Heart left ventricle (tissue), 16 donors: ENCODE results near the gene TDRD9. TPM values are rescaled to one million over a fixed set of nuclear protein-coding genes. Genes with fewer than 3 reads are reported as not detected.

Experiments used
- ATAC-seq, 4 donors: fragments of 200-7000 bp; cut with Tn5 transposase; one replicate each; pipeline ENCODE4 v1.9.1; 2020 to 2022; ENCODE audit warnings: moderate library complexity in 4 of 4, mild to moderate bottlenecking in 3 of 4, moderate number of reproducible peaks in 1 of 4
- DNase-seq, 5 donors: peaks; one replicate each; pipeline ENCODE4 v3.0.0-alpha.2; 2020
- H3K27ac ChIP-seq, 12 donors: fragments of 200-600 bp; sonication (generic) in 4 of 12; one replicate each; pipeline versions ENCODE4 v1.5.0 to v1.8.0; 2016 to 2022; ENCODE audit warnings: mild to moderate bottlenecking in 2 of 12
- H3K27me3 ChIP-seq, 9 donors: fragments of 200-600 bp; sonication (generic) in 2 of 9; one replicate each; pipeline versions ENCODE4 v1.5.1 to v1.8.0; 2016 to 2022; ENCODE audit warnings: mild to moderate bottlenecking in 3 of 9
- H3K36me3 ChIP-seq, 9 donors: fragments of 200-600 bp; sonication (generic) in 2 of 9; one replicate each; pipeline versions ENCODE4 v1.5.0 to v1.8.0; 2018 to 2022; ENCODE audit warnings: mild to moderate bottlenecking in 2 of 9
- H3K4me1 ChIP-seq, 12 donors: fragments of 200-600 bp; sonication (generic) in 4 of 12; one replicate each; pipeline versions ENCODE4 v1.5.0 to v1.8.0; 2016 to 2022; ENCODE audit warnings: mild to moderate bottlenecking in 3 of 12
- H3K4me3 ChIP-seq, 12 donors: fragments of 200-600 bp; sonication (generic) in 4 of 12; one replicate each; pipeline versions ENCODE4 v1.5.0 to v1.8.0; 2017 to 2022; ENCODE audit warnings: mild to moderate bottlenecking in 9 of 12, moderate library complexity in 4 of 12
- H3K9me3 ChIP-seq, 12 donors: fragments of 200-600 bp; sonication (generic) in 4 of 12; one replicate each; pipeline versions ENCODE4 v1.5.0 to v1.8.0; 2016 to 2022; ENCODE audit warnings: mild to moderate bottlenecking in 1 of 12
- POLR2A ChIP-seq, 2 donors: fragments of 450-650 bp; IDR thresholded peaks; one replicate each; pipeline ENCODE4 v1.6.1; 2017; ENCODE audit warnings: antibody characterized with exemption in 2 of 2, mild to moderate bottlenecking in 2 of 2, moderate library complexity in 2 of 2
- WGBS, 4 donors: extraction: QIAGEN DNeasy Blood & Tissue Kit in 2 of 4; methylation state at CpG; one replicate each; pipeline versions ENCODE4 v1.1.5 to v1.1.7; 2013 to 2018; 5-methylcytosine and 5-hydroxymethylcytosine counted together
- intact Hi-C, 10 donors: fragments of 100-400 bp; cut with DNase I; formaldehyde crosslinking; loops; one replicate each; pipeline versions ENCODE4 v1.11.1 to v1.14.2; 2022
- polyA plus RNA-seq, 2 donors: library from polyadenylated mRNA; stranded (reverse); fragments of 200-250 nt; gene quantifications; one replicate each; pipeline ENCODE4 v1.2.3, GENCODE V29; 2013
- total RNA-seq, 9 donors: library from RNA; depleted of rRNA in 2 of 9; stranded (reverse); fragments of >200 nt in 2 of 9; fragmentation: NEBNext Ultra II Directional in 3 of 9; extraction: Animal tissue kit (Norgen Biotek cat#: 25700) in 3 of 9; gene quantifications; one replicate each; pipeline versions ENCODE4 v1.1.0 to v1.2.4, GENCODE V29; 2016 to 2023
- TF ChIP-seq, protein P1 (sequence below), 12 donors: fragments of 200-600 bp; sonication (generic) in 4 of 12; IDR thresholded peaks; one replicate each; pipeline versions ENCODE4 v1.5.0 to v1.8.0; 2018 to 2022; ENCODE audit warnings: antibody characterized with exemption in 12 of 12, mild to moderate bottlenecking in 5 of 12
- donor health status: ischemic (EF 13 %, LVEDD 7.1; RV severe dilation, severe dysfunction).
- donor health status: healthy with polysubstance abuse.
- donor health status: DM: no; HTN: yes; CAD: no.
- donor health status: DM: no; HTN: no; CAD: no.
- donor health status: ischemic (EF 25% LVEDD 6.9; RV normal size, moderate dysfunction).
- donor health status: ischemic (EF 25% LVEDD 5.7; RV mildly dilated, moderate dysfunction).
- donor health status: healthy.
- donor health status: DM: yes; HTN: yes; CAD: no.
- donor health status: ischemic (EF 35%, LVEDD 5.7; RV mildly dilated, moderate dysfunction).
- donor health status: nonischemic (EF 11% LVEDD 7.7; RV severe dilation, severe dysfunction).
- donor health status: DM: yes; HTN: yes; CAD: no.
- donor health status: PGD.
- donor health status: ischemic (EF 29% LVEDD 5.4; RV normal size, mild dysfunction).
- donor health status: nonischemic (EF 23%, LVEDD 6.1; RV moderate dilation, normal function).

TDRD9 gene
- total and polyA plus RNA-seq, 11 donors = 1.1 to 9.6 (median 2.1) TPM

DNA sequence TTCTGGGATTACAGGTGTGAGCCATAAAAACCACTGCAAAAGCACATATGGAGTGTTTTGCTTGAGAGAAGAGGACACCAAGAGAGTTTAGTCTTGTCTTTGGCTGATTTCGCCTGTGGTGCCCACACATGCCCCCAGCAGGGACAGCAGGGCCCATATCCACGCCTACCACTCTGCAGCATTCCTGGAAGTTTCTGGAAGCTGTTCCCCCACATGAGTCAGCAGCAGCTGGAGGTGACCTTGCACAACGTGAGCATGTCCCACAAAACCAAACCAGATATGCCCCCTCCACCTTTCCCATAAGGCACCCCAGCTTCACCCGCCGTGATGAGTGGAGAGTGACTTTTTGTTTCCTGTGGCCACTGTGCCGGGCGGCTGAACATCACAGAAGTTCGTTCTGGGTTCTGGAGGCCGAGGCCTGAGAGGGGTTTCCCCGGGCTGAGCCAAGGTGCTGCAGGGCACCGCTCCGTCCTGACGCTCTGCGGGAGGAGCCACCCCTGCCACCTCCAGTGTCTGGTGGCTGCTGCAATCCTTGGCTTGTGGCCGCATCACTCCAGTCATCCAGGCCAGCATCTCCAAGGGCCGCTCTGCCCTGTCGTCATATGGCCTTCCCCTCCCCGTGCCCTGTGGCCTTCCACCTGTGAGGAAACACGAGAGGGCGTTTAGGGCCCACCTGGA, 162.0 kb downstream of the TDRD9 start:
- Histone ChIP-seq H3K4me3 (no peak overlapping the region), H3K9me3 (peaks cover 0 to 5% (median 0%) of the 10 kb centered on the region in 12 donors), H3K4me1 (peaks cover 0 to 27% (median 1%) of the 10 kb centered on the region in 12 donors), H3K27me3 (peaks cover 0 to 20% (median 13%) of the 10 kb centered on the region in 9 donors), H3K27ac (no peak overlapping the region), H3K36me3 (no peaks in the 10 kb centered on the region)
- ATAC-seq (no peak), DNase-seq (peak in 1 of 5 donors; percentile 24)
- TF ChIP-seq, protein P1, sequence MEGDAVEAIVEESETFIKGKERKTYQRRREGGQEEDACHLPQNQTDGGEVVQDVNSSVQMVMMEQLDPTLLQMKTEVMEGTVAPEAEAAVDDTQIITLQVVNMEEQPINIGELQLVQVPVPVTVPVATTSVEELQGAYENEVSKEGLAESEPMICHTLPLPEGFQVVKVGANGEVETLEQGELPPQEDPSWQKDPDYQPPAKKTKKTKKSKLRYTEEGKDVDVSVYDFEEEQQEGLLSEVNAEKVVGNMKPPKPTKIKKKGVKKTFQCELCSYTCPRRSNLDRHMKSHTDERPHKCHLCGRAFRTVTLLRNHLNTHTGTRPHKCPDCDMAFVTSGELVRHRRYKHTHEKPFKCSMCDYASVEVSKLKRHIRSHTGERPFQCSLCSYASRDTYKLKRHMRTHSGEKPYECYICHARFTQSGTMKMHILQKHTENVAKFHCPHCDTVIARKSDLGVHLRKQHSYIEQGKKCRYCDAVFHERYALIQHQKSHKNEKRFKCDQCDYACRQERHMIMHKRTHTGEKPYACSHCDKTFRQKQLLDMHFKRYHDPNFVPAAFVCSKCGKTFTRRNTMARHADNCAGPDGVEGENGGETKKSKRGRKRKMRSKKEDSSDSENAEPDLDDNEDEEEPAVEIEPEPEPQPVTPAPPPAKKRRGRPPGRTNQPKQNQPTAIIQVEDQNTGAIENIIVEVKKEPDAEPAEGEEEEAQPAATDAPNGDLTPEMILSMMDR (IDR thresholded peaks at IDR 0.05) = no peak
- no peak for TF ChIP-seq POLR2A (IDR thresholded peaks at IDR 0.05)
- WGBS, 4 donors = 90 to 93% (median 92%) methylated on average over 19 to 20 of the region's 20 CpGs
- intact Hi-C loops = loop anchor here in 2 of 10 donors (5.0 kb wide), 3 partner anchors 42 to 552 kb away; no protein-coding TSS in a partner anchor

DNA sequence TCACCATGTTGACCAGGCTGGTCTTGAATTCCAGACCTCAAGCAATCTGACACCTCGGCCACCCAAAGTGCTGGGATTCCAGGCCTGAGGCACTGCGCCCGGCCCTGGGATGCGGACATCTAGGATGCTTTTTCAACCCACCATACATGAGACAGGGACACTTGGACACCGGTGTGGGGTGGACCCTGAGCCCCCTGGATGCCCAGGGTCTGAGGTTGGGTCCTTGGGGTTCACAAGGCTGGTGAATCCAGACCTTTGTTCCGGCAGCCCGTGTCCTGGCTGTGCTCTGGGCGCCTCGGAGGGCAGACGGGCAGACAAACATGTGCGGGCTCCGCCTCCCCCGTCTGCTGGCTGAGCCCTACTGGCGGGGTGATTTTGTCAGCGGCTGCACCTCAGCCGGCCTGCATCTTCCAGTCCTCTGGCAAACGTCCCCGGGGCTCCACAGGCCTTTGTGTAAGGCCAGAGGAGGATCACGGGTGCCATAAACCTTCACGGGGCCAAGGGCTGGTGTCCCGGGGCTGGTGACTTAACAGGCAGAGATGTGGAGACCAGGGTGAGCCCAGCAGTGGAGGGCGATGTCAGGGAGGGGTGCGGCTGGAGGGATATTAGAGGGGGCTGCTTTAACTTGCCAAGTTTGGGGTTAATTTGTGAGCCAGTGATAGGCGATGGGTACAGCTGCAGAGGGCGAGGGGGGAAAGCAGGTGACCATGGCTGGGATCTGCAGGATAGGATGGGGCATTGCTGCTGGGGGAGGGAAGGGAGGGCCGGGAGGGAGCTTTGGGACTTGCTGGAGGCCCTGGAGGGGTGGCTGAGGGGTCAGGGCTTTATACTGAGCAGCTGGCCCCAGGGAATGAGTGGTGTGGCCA, 163.0 kb downstream of the TDRD9 start:
- no peak for TF ChIP-seq POLR2A (IDR thresholded peaks at IDR 0.05)
- TF ChIP-seq, protein P1 (IDR thresholded peaks at IDR 0.05) = no peak
- intact Hi-C loops = loop anchor here in 2 of 10 donors (5.0 kb wide), 3 partner anchors 41 to 551 kb away; no protein-coding TSS in a partner anchor
- Histone ChIP-seq H3K4me1 (peaks cover 0 to 17% (median 0%) of the 10 kb centered on the region in 12 donors), H3K36me3 (no peaks in the 10 kb centered on the region), H3K9me3 (peaks cover 0 to 5% (median 0%) of the 10 kb centered on the region in 12 donors), H3K27ac (no peak overlapping the region), H3K27me3 (peaks cover 0 to 21% (median 6%) of the 10 kb centered on the region in 9 donors), H3K4me3 (no peak overlapping the region)
- ATAC-seq (peak in 2 of 4 donors; percentile 11 to 23), DNase-seq (peak in 3 of 5 donors; percentile 59 to 65 (median 61))
- 52 to 63% (median 61%) methylated on average over 15 to 26 of the region's 26 CpGs for WGBS, 4 donors

DNA sequence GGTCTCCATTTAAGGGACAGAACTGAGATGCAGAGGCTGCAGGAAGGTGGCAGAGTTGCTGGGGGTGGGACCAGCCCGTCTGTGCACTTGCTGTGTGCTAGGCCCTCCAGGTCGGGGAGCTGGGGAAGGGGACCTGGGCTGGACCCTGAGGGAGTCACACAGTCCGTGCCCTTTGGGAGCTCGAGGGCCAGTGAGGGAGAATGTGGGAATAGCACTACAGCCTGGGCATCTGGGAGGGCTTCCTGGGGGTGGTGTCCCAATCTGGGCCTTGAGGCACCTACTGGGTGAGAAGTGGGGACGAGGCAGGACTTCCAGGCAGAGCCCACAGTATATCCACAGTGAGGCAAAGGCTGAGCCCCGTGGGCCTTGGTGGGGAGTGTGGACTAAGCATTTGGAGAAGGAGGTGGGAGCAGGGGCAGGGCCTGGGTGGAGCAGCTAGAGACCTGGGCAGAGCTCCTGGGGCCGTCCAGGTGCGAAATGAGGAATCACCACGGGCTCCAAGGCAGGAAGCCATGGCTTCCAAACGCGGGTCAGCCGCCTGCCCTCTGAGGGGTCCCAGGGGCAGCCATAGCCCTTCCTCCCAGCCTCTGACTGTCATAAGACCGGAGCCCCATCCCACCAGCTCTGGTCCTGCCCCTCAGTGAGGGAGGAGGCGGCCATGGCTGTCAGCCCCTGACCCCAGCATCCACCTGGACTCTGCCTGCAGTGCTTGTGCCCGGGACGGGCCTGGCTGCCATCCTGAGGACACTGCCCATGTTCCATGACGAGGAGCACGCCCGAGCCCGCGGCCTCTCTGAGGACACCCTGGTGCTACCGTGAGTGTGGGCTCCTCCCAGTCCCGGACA, 163.9 kb downstream of the TDRD9 start:
- H3K9me3 ChIP-seq = peaks cover 0 to 5% (median 0%) of the 10 kb centered on the region in 12 donors
- no peak overlapping the region for H3K27ac ChIP-seq
- ATAC-seq (no peak), DNase-seq (peak in 3 of 5 donors; percentile 19 to 51 (median 22))
- 78 to 85% (median 82%) methylated on average over 19 to 23 of the region's 23 CpGs for WGBS, 4 donors
- peaks cover 0 to 10% (median 0%) of the 10 kb centered on the region in 12 donors for H3K4me1 ChIP-seq
- peaks cover 0 to 16% (median 0%) of the 10 kb centered on the region in 9 donors for H3K27me3 ChIP-seq
- intact Hi-C loops = loop anchor here in 2 of 10 donors (5.0 kb wide), 3 partner anchors 40 to 550 kb away; no protein-coding TSS in a partner anchor
- TF ChIP-seq, protein P1 (IDR thresholded peaks at IDR 0.05) = no peak
- TF ChIP-seq POLR2A (IDR thresholded peaks at IDR 0.05) = no peak
- H3K36me3 ChIP-seq = no peaks in the 10 kb centered on the region
- H3K4me3 ChIP-seq = no peak overlapping the region
